CD4-positive, alpha-beta memory T cell (primary cell): ENCODE measurements around the gene TLR10. TPM values are rescaled to one million over a fixed set of nuclear protein-coding genes. Genes with fewer than 3 reads are reported as not detected.
A peak's percentile ranks its signal among the peaks of the same experiment; 100 is the strongest.

Experiments
- CTCF ChIA-PET: fragments of 350-600 bp; sonication (Branson Sonifier 250); formaldehyde crosslinking; loops from one replicate; lab custom pipeline; 2021; ENCODE audit warnings: inconsistent platforms; ENCODE audit not compliant: partially characterized antibody; lab: Charles Lee
- POLR2A ChIA-PET: fragments of 350-600 bp; sonication (Branson Sonifier 250); formaldehyde crosslinking; loops from one replicate; lab custom pipeline; 2021; ENCODE audit not compliant: partially characterized antibody; lab: Charles Lee
- DNase-seq, 5 donors: peaks; one replicate each; pipeline versions ENCODE4 v3.0.0 to v3.0.0-alpha.2; 2020 to 2022; ENCODE audit warnings: mixed read lengths in 1 of 5
- H3K27ac ChIP-seq: one replicate; pipeline ENCODE4 v1.7.0; 2013; ENCODE audit warnings: low read depth, low read length
- H3K27me3 ChIP-seq: 2 replicates; pipeline ENCODE4 v1.7.0; 2013; ENCODE audit warnings: mild to moderate bottlenecking, low read length, moderate library complexity; ENCODE audit not compliant: insufficient read depth
- H3K36me3 ChIP-seq: 2 replicates; pipeline ENCODE4 v1.7.0; 2013; ENCODE audit warnings: mild to moderate bottlenecking, low read length, moderate library complexity; ENCODE audit not compliant: insufficient read depth
- H3K4me1 ChIP-seq: 2 replicates; pipeline ENCODE4 v1.7.0; 2013; ENCODE audit warnings: mild to moderate bottlenecking, low read length, moderate library complexity; ENCODE audit not compliant: insufficient read depth
- H3K4me3 ChIP-seq, 2 donors: one replicate each; pipeline ENCODE4 v1.7.0; 2013; ENCODE audit warnings: low read length in 2 of 2, mild to moderate bottlenecking in 1 of 2
- H3K9me3 ChIP-seq, 2 donors: one replicate each; pipeline ENCODE4 v1.7.0; 2013; ENCODE audit warnings: low read length in 2 of 2, control low read depth in 1 of 2; ENCODE audit not compliant: control insufficient read depth in 1 of 2
- H3K27ac Mint-ChIP-seq, 7 donors: one replicate each; pipeline ENCODE4 v1.8.0; 2020 to 2021; ENCODE audit warnings: mixed read lengths in 7 of 7, mild to moderate bottlenecking in 6 of 7, inconsistent platforms in 3 of 7, moderate library complexity in 3 of 7
- H3K27me3 Mint-ChIP-seq, 2 donors: one replicate each; pipeline ENCODE4 v1.8.0; 2020 to 2021; ENCODE audit warnings: mixed read lengths in 2 of 2
- H3K36me3 Mint-ChIP-seq, 2 donors: one replicate each; pipeline ENCODE4 v1.8.0; 2020 to 2021; ENCODE audit warnings: mixed read lengths in 2 of 2, inconsistent platforms in 1 of 2, mild to moderate bottlenecking in 1 of 2
- H3K4me1 Mint-ChIP-seq, 4 donors: one replicate each; pipeline ENCODE4 v1.8.0; 2020 to 2021; ENCODE audit warnings: mixed read lengths in 4 of 4, mild to moderate bottlenecking in 1 of 4
- H3K4me3 Mint-ChIP-seq, 8 donors: one replicate each; pipeline ENCODE4 v1.8.0; 2020 to 2021; ENCODE audit warnings: mixed read lengths in 8 of 8, mild to moderate bottlenecking in 7 of 8, moderate library complexity in 6 of 8, inconsistent platforms in 3 of 8
- H3K9me3 Mint-ChIP-seq, 8 donors: one replicate each; pipeline ENCODE4 v1.8.0; 2020 to 2021; ENCODE audit warnings: mixed read lengths in 8 of 8, mild to moderate bottlenecking in 5 of 8, inconsistent platforms in 3 of 8, moderate library complexity in 1 of 8
- intact Hi-C: fragments of 100-400 bp; cut with micrococcal nuclease; formaldehyde crosslinking; loops from one replicate; pipeline ENCODE4 v1.15.1; 2023
- polyA plus RNA-seq, 2 donors: library from polyadenylated mRNA; unstranded; fragments of 300-500 nt; fragmentation: Illumina TruSeq; gene quantifications; one replicate each; pipeline ENCODE4 v1.2.3, GENCODE V29; 2021
- total RNA-seq, 2 experiments: library from RNA; stranded (reverse); gene quantifications; one replicate each; pipeline ENCODE4 v1.2.3, GENCODE V29; 2021

The TLR10 gene
- total and polyA plus RNA-seq, 4 experiments from 2014 or later: 0.20 to 1.1 (median 0.28) TPM; not detected in 1

- ChIA-PET POLR2A (interaction anchor here (0.8 to 4.3 kb wide), 6 partner anchors 10 to 53 kb away, joined by 3 to 24 read pairs (median 6); partner anchors contain the start of genes TLR10 and TLR6), CTCF (interaction anchor here (0.7 to 7.3 kb wide), 11 partner anchors 8 to 332 kb away, joined by 3 to 111 read pairs (median 5); partner anchors contain the start of genes TLR10 and TLR6)
- DNase-seq: no peak
- H3K4me1 Mint-ChIP-seq: peaks cover 24 to 46% (median 35%) of the 10 kb centered on the region in 4 donors
- H3K4me3 ChIP-seq: peak overlapping the region in 1 of 2 donors; percentile 25
- no peaks in the 10 kb centered on the region for H3K27me3 ChIP-seq
- H3K9me3 Mint-ChIP-seq: peaks cover 4 to 57% (median 42%) of the 10 kb centered on the region in 8 donors
- peaks cover 25% of the 10 kb centered on the region for H3K4me1 ChIP-seq
- H3K27me3 Mint-ChIP-seq: no peaks in the 10 kb centered on the region
- peaks cover 55 to 59% of the 10 kb centered on the region in 2 donors for H3K36me3 Mint-ChIP-seq
- H3K4me3 Mint-ChIP-seq: peak overlapping the region; percentile 36 to 95 (median 82)
- H3K36me3 ChIP-seq: peaks cover 27% of the 10 kb centered on the region
- H3K27ac ChIP-seq: no peak overlapping the region
- intact Hi-C loops: loop anchor here (10.0 kb wide), 1 partner anchor 1172 kb away; the partner anchor contains the start of gene PDS5A
- H3K27ac Mint-ChIP-seq: peak overlapping the region in 6 of 7 donors; percentile 3 to 78 (median 55)
- peaks cover 2 to 4% of the 10 kb centered on the region in 2 donors for H3K9me3 ChIP-seq
Measured at GRCh38 chr4:38802561-38803355, 20.0 kb upstream of the TLR10 start.

- H3K27me3 Mint-ChIP-seq: no peaks in the 10 kb centered on the region
- DNase-seq: no peak
- POLR2A ChIA-PET: interaction anchor here (1.6 kb wide), 1 partner anchor 18 kb away, joined by 3 read pairs; the partner anchor contains the start of gene TLR10
- intact Hi-C loops: loop anchor here (10.0 kb wide), 1 partner anchor 1174 kb away; the partner anchor contains the start of gene PDS5A
- H3K4me3 ChIP-seq: no peak overlapping the region
- H3K27ac ChIP-seq: no peak overlapping the region
- H3K36me3 Mint-ChIP-seq: peaks cover 65 to 71% of the 10 kb centered on the region in 2 donors
- no peaks in the 10 kb centered on the region for H3K27me3 ChIP-seq
- H3K4me1 Mint-ChIP-seq: peaks cover 24 to 46% (median 34%) of the 10 kb centered on the region in 4 donors
- H3K27ac Mint-ChIP-seq: no peak overlapping the region
- peaks cover 2 to 18% of the 10 kb centered on the region in 2 donors for H3K9me3 ChIP-seq
- CTCF ChIA-PET: interaction anchor here (1.2 to 7.3 kb wide), 4 partner anchors 17 to 74 kb away, joined by 3 to 86 read pairs (median 28); partner anchors contain the start of gene TLR10
- peaks cover 4 to 74% (median 56%) of the 10 kb centered on the region in 8 donors for H3K9me3 Mint-ChIP-seq
- H3K4me1 ChIP-seq: peaks cover 24% of the 10 kb centered on the region
- peak overlapping the region in 1 of 8 donors; percentile 3 for H3K4me3 Mint-ChIP-seq
- peaks cover 30% of the 10 kb centered on the region for H3K36me3 ChIP-seq
Measured at GRCh38 chr4:38800961-38801450, 18.2 kb upstream of the TLR10 start.

- ChIA-PET CTCF (interaction anchor here (1.2 to 7.3 kb wide), 4 partner anchors 16 to 73 kb away, joined by 3 to 86 read pairs (median 28); partner anchors contain the start of gene TLR10), POLR2A (no interaction called here)
- Mint-ChIP-seq H3K27ac (no peak overlapping the region), H3K27me3 (no peaks in the 10 kb centered on the region), H3K9me3 (peaks cover 4 to 80% (median 62%) of the 10 kb centered on the region in 8 donors), H3K36me3 (peaks cover 66 to 73% of the 10 kb centered on the region in 2 donors), H3K4me3 (peak overlapping the region in 1 of 8 donors; percentile 8), H3K4me1 (peaks cover 17 to 39% (median 28%) of the 10 kb centered on the region in 4 donors)
- H3K9me3 ChIP-seq: peaks cover 2 to 24% of the 10 kb centered on the region in 2 donors
- peaks cover 18% of the 10 kb centered on the region for H3K4me1 ChIP-seq
- intact Hi-C loops: loop anchor here (10.0 kb wide), 1 partner anchor 1174 kb away; the partner anchor contains the start of gene PDS5A
- H3K4me3 ChIP-seq: no peak overlapping the region
- no peaks in the 10 kb centered on the region for H3K27me3 ChIP-seq
- H3K27ac ChIP-seq: no peak overlapping the region
- H3K36me3 ChIP-seq: peaks cover 30% of the 10 kb centered on the region
- DNase-seq: no peak
Measured at GRCh38 chr4:38800366-38800765, 17.6 kb upstream of the TLR10 start.

- H3K27ac ChIP-seq: no peak overlapping the region
- Mint-ChIP-seq H3K4me3 (no peak overlapping the region), H3K27me3 (no peaks in the 10 kb centered on the region), H3K9me3 (peaks cover 6 to 92% (median 71%) of the 10 kb centered on the region in 8 donors), H3K4me1 (peaks cover 0 to 4% (median 2%) of the 10 kb centered on the region in 4 donors), H3K36me3 (peaks cover 47 to 48% of the 10 kb centered on the region in 2 donors), H3K27ac (no peak overlapping the region)
- H3K36me3 ChIP-seq: peaks cover 24% of the 10 kb centered on the region
- ChIA-PET CTCF (interaction anchor here (1.3 to 3.8 kb wide), 4 partner anchors 8 to 35 kb away, joined by 3 to 18 read pairs (median 5); partner anchors contain the start of genes TLR1 and TLR10), POLR2A (interaction anchor here (1.7 kb wide), 1 partner anchor 9 kb away, joined by 5 read pairs; the partner anchor contains the start of gene TLR1)
- peaks cover 0 to 29% of the 10 kb centered on the region in 2 donors for H3K9me3 ChIP-seq
- H3K4me3 ChIP-seq: no peak overlapping the region
- no peaks in the 10 kb centered on the region for H3K27me3 ChIP-seq
- DNase-seq: no peak
- intact Hi-C loops: no loop called here
- no peaks in the 10 kb centered on the region for H3K4me1 ChIP-seq
Measured at GRCh38 chr4:38795087-38795486, 12.3 kb upstream of the TLR10 start.

GRCh38 chr4:38794051-38794450 is 11.3 kb upstream of the TLR10 start:
- H3K4me1 ChIP-seq: no peaks in the 10 kb centered on the region
- POLR2A ChIA-PET: no interaction called here
- no peaks in the 10 kb centered on the region for H3K27me3 Mint-ChIP-seq
- H3K27ac ChIP-seq: no peak overlapping the region
- intact Hi-C loops: no loop called here
- H3K4me3 Mint-ChIP-seq: no peak overlapping the region
- H3K4me1 Mint-ChIP-seq: peaks cover 0 to 3% (median 0%) of the 10 kb centered on the region in 4 donors
- H3K36me3 Mint-ChIP-seq: peaks cover 39 to 43% of the 10 kb centered on the region in 2 donors
- CTCF ChIA-PET: interaction anchor here (0.7 to 3.8 kb wide), 7 partner anchors 9 to 67 kb away, joined by 3 to 18 read pairs (median 3); partner anchors contain the start of genes TLR1 and TLR10
- H3K27me3 ChIP-seq: no peaks in the 10 kb centered on the region
- H3K4me3 ChIP-seq: no peak overlapping the region
- no peak for DNase-seq
- H3K36me3 ChIP-seq: peaks cover 14% of the 10 kb centered on the region
- H3K9me3 Mint-ChIP-seq: peaks cover 2 to 89% (median 67%) of the 10 kb centered on the region in 8 donors
- peaks cover 0 to 29% of the 10 kb centered on the region in 2 donors for H3K9me3 ChIP-seq
- no peak overlapping the region for H3K27ac Mint-ChIP-seq

GRCh38 chr4:38791010-38791409 is 8.2 kb upstream of the TLR10 start:
- H3K27ac ChIP-seq: no peak overlapping the region
- ChIA-PET CTCF (interaction anchor here (1.1 to 4.1 kb wide), 4 partner anchors 10 to 614 kb away, joined by 3 to 15 read pairs (median 8); no protein-coding TSS in a partner anchor), POLR2A (no interaction called here)
- H3K4me1 Mint-ChIP-seq: peaks cover 0 to 3% (median 0%) of the 10 kb centered on the region in 4 donors
- H3K4me1 ChIP-seq: no peaks in the 10 kb centered on the region
- H3K9me3 Mint-ChIP-seq: peaks cover 2 to 68% (median 53%) of the 10 kb centered on the region in 8 donors
- no peak for DNase-seq
- no peaks in the 10 kb centered on the region for H3K27me3 Mint-ChIP-seq
- peaks cover 14 to 24% of the 10 kb centered on the region in 2 donors for H3K36me3 Mint-ChIP-seq
- no peak overlapping the region for H3K27ac Mint-ChIP-seq
- H3K9me3 ChIP-seq: peaks cover 0 to 12% of the 10 kb centered on the region in 2 donors
- intact Hi-C loops: no loop called here
- no peak overlapping the region for H3K4me3 ChIP-seq
- H3K36me3 ChIP-seq: no peaks in the 10 kb centered on the region
- H3K4me3 Mint-ChIP-seq: no peak overlapping the region
- no peaks in the 10 kb centered on the region for H3K27me3 ChIP-seq
